Measurements from ENCODE around the gene TXNDC8.

TXNDC8 gene

GRCh38 chr9:110284211-110284844 is 53.3 kb downstream of the TXNDC8 start:
- peak; percentile 68 for DNase-seq (ENCODE audit: low read depth)
- no peak overlapping the region for H3K4me3 ChIP-seq (ENCODE audit: low read length)
- no peak for TF ChIP-seq CTCF (IDR thresholded peaks at IDR 0.05; ENCODE audit: insufficient read depth, low read depth, low read length, missing control alignments)

DNA sequence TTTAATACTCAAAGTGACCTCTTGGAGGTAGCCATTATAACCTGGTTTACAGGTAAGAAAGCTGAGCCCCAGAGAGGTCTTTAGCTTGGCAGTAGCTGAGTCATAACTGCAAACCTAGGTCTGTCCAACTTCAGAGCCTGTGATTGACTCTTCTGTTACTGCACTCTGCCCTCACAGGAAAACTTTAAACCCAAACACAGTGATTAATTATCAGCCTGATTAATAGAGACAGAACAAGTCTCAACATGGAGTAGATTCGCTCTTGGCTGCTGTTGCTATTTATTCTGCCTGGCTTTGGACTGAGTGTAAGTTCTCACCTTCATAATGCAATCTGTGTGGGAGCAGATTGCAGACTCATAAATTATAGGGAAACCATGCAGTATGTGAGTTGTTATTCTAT is 53.9 kb downstream of the TXNDC8 start:
- H3K4me3 ChIP-seq (ENCODE audit: low read length) = no peak overlapping the region
- TF ChIP-seq CTCF (IDR thresholded peaks at IDR 0.05; ENCODE audit: insufficient read depth, low read depth, low read length, missing control alignments) = no peak
- DNase-seq (ENCODE audit: low read depth) = peak; percentile 96

GRCh38 chr9:110282739-110283081 is 55.0 kb downstream of the TXNDC8 start:
- no peak overlapping the region for H3K4me3 ChIP-seq (ENCODE audit: low read length)
- TF ChIP-seq CTCF (IDR thresholded peaks at IDR 0.05; ENCODE audit: insufficient read depth, low read depth, low read length, missing control alignments) = no peak
- DNase-seq (ENCODE audit: low read depth) = no peak

GRCh38 chr9:110282018-110282738 is 55.5 kb downstream of the TXNDC8 start:
- no peak overlapping the region for H3K4me3 ChIP-seq (ENCODE audit: low read length)
- TF ChIP-seq CTCF (IDR thresholded peaks at IDR 0.05; ENCODE audit: insufficient read depth, low read depth, low read length, missing control alignments) = no peak
- no peak for DNase-seq (ENCODE audit: low read depth)

DNA sequence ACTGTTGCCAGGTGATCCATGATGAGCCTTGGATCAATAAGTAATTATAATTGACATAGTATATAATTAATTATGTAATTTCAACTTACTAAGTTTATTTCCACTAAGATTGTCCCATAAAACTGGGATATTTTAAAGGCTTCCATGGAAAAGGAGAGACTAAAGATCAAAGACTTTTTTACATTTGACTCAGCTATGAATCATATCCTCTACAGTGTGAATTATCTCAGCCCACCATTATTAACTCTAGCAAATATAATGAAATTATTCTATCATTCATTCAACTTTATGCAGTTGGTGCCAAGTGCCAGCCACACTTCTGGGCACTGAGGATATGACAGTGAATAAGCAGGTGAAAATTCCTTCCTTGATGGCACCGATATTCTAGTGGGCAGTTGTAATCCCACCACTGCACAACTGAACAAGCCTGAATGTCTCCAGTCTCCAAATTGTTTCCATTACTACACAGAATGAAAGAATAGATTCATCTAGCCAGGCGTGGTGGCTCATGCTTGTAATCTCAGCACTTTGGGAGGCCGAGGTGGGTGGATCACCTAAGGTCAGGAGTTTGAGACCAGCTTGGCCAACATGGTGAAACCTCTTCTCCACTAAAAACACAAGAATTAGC is 59.5 kb downstream of the TXNDC8 start:
- DNase-seq (ENCODE audit: low read depth) = peak; percentile 33
- no peak overlapping the region for H3K4me3 ChIP-seq (ENCODE audit: low read length)
- TF ChIP-seq CTCF (IDR thresholded peaks at IDR 0.05; ENCODE audit: insufficient read depth, low read depth, low read length, missing control alignments) = no peak

DNA sequence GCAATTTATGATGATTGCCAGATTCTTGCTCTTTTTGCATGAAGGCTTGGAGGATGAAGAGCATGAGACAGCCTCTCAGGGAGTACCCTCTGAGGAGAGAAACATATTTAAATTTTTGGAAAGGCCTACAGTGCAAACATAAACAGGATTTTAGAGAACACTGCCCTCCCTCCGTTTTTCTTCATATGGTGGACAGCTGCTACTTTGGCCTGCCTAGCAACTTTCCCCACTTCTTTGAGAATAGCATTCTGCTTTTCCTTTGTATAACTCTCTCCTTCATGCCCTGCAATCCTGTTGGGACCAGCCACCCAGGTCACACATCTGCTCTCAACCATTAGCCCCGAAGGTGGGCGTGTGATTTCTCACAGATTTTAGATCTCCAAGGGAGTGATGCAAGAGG is 60.9 kb downstream of the TXNDC8 start:
- no peak overlapping the region for H3K4me3 ChIP-seq (ENCODE audit: low read length)
- no peak for DNase-seq (ENCODE audit: low read depth)
- TF ChIP-seq CTCF (IDR thresholded peaks at IDR 0.05; ENCODE audit: insufficient read depth, low read depth, low read length, missing control alignments) = no peak
